BE2C (cell line): ENCODE data around the gene PDGFD.
A peak's percentile ranks its signal among the peaks of the same experiment; 100 is the strongest.

Source experiments
- DNase-seq: peaks from one replicate; pipeline ENCODE4 v3.0.0-alpha.2; 2020
- H3K27me3 ChIP-seq: fragments of 250-450 bp; sonication (Bioruptor Pico); 2 replicates; pipeline ENCODE4 v1.5.1; 2020; ENCODE audit warnings: mild to moderate bottlenecking
- H3K36me3 ChIP-seq: fragments of 250-450 bp; sonication (Bioruptor Pico); 2 replicates; pipeline ENCODE4 v1.5.1; 2020; ENCODE audit warnings: mild to moderate bottlenecking
- H3K4me1 ChIP-seq: fragments of 250-450 bp; sonication (Bioruptor Pico); 2 replicates; pipeline ENCODE4 v1.5.1; 2020
- H3K4me3 ChIP-seq: 2 replicates; pipeline ENCODE4 v1.5.1; 2011; ENCODE audit warnings: low read depth, low read length
- H3K9me3 ChIP-seq: fragments of 250-450 bp; sonication (Bioruptor Pico); 2 replicates; pipeline ENCODE4 v1.5.1; 2020
- CTCF ChIP-seq: IDR thresholded peaks from 2 replicates; pipeline ENCODE4 v1.5.1; 2012; ENCODE audit warnings: mild to moderate bottlenecking, low read depth, low read length

PDGFD gene

GRCh38 chr11:104161751-104162450, 2.0 kb downstream of the PDGFD start:
- Histone ChIP-seq H3K4me1 (no peaks in the 10 kb centered on the region; the same call in 1 of the 2 replicates), H3K27me3 (no peaks in the 10 kb centered on the region), H3K4me3 (no peak overlapping the region), H3K36me3 (no peaks in the 10 kb centered on the region), H3K9me3 (no peaks in the 10 kb centered on the region)
- DNase-seq = no peak
- no peak for TF ChIP-seq CTCF

GRCh38 chr11:104159356-104159755, 4.6 kb downstream of the PDGFD start:
- no peak for TF ChIP-seq CTCF
- H3K4me3 ChIP-seq = no peak overlapping the region
- H3K27me3 ChIP-seq = no peaks in the 10 kb centered on the region
- DNase-seq = no peak
- no peaks in the 10 kb centered on the region for H3K36me3 ChIP-seq
- H3K4me1 ChIP-seq = no peaks in the 10 kb centered on the region
- no peaks in the 10 kb centered on the region for H3K9me3 ChIP-seq

GRCh38 chr11:104155375-104155774, 8.6 kb downstream of the PDGFD start:
- no peak for DNase-seq
- Histone ChIP-seq H3K4me1 (peaks cover 3% of the 10 kb centered on the region; the same call in 1 of the 2 replicates), H3K4me3 (no peak overlapping the region), H3K36me3 (no peaks in the 10 kb centered on the region), H3K9me3 (no peaks in the 10 kb centered on the region), H3K27me3 (no peaks in the 10 kb centered on the region)
- TF ChIP-seq CTCF = no peak

GRCh38 chr11:104154296-104154695, 9.7 kb downstream of the PDGFD start:
- Histone ChIP-seq H3K4me1 (peaks cover 3% of the 10 kb centered on the region; the same call in 1 of the 2 replicates), H3K9me3 (no peaks in the 10 kb centered on the region), H3K36me3 (no peaks in the 10 kb centered on the region), H3K27me3 (no peaks in the 10 kb centered on the region), H3K4me3 (no peak overlapping the region)
- TF ChIP-seq CTCF = no peak
- DNase-seq = no peak

GRCh38 chr11:104152941-104153505, 10.9 kb downstream of the PDGFD start:
- no peaks in the 10 kb centered on the region for H3K27me3 ChIP-seq
- no peak for TF ChIP-seq CTCF
- no peaks in the 10 kb centered on the region for H3K9me3 ChIP-seq
- no peak overlapping the region for H3K4me3 ChIP-seq
- DNase-seq = no peak
- H3K36me3 ChIP-seq = no peaks in the 10 kb centered on the region
- peaks cover 3% of the 10 kb centered on the region; the same call in 1 of the 2 replicates for H3K4me1 ChIP-seq

GRCh38 chr11:104151404-104152204, 12.3 kb downstream of the PDGFD start:
- TF ChIP-seq CTCF = peak; percentile 46
- no peak for DNase-seq
- Histone ChIP-seq H3K9me3 (no peaks in the 10 kb centered on the region), H3K27me3 (no peaks in the 10 kb centered on the region), H3K36me3 (no peaks in the 10 kb centered on the region), H3K4me1 (peaks cover 3% of the 10 kb centered on the region; the same call in 1 of the 2 replicates), H3K4me3 (no peak overlapping the region)
